DOHH2 (cell line): Measurements from ENCODE around the gene TOMM34.

Experiments used
- H3F3A ChIP-seq: fragments of 200-600 bp; sonication (generic), shearing (Covaris generic); 2 replicates; pipeline ENCODE4 v1.6.0; 2016; ENCODE audit warnings: antibody characterized with exemption, mild to moderate bottlenecking; ENCODE audit not compliant: control insufficient read depth, insufficient read depth
- H3K27ac ChIP-seq: fragments of 200-600 bp; sonication (generic); 2 replicates; pipeline ENCODE4 v1.5.1; 2014; ENCODE audit warnings: low read depth, mild to moderate bottlenecking, low read length, moderate library complexity
- H3K27me3 ChIP-seq: fragments of 200-600 bp; sonication (generic); 2 replicates; pipeline ENCODE4 v1.6.1; 2014; ENCODE audit warnings: mild to moderate bottlenecking, low read length, mixed read lengths; ENCODE audit not compliant: control insufficient read depth
- H3K36me3 ChIP-seq: fragments of 200-600 bp; sonication (generic); 2 replicates; pipeline ENCODE4 v1.6.1; 2014; ENCODE audit warnings: mild to moderate bottlenecking, low read length, moderate library complexity, mixed read lengths; ENCODE audit not compliant: control insufficient read depth
- H3K4me1 ChIP-seq: fragments of 200-600 bp; sonication (generic); 2 replicates; pipeline ENCODE4 v1.6.1; 2014; ENCODE audit warnings: mild to moderate bottlenecking, low read length, mixed read lengths; ENCODE audit not compliant: control insufficient read depth
- H3K4me2 ChIP-seq: fragments of 200-600 bp; sonication (generic); 2 replicates; pipeline ENCODE4 v1.6.0; 2014; ENCODE audit warnings: mild to moderate bottlenecking, low read length, moderate library complexity
- H3K4me3 ChIP-seq: fragments of 200-600 bp; sonication (generic); 2 replicates; pipeline ENCODE4 v1.5.1; 2014; ENCODE audit warnings: mild to moderate bottlenecking, low read length, mixed read lengths
- H3K79me2 ChIP-seq: fragments of 200-600 bp; sonication (generic); 2 replicates; pipeline ENCODE4 v1.6.1; 2014; ENCODE audit warnings: mild to moderate bottlenecking, low read length, mixed read lengths; ENCODE audit not compliant: control insufficient read depth
- H3K9me2 ChIP-seq: fragments of 200-600 bp; sonication (generic); replicated peaks from 2 replicates; pipeline ENCODE4 v1.6.1; 2014; ENCODE audit warnings: mild to moderate bottlenecking, low read length, mixed read lengths; ENCODE audit not compliant: control insufficient read depth
- H3K9me3 ChIP-seq: fragments of 200-600 bp; sonication (generic); 2 replicates; pipeline ENCODE4 v1.6.1; 2014; ENCODE audit warnings: antibody characterized with exemption, low read length, mixed read lengths; ENCODE audit not compliant: control insufficient read depth, insufficient read depth
- H4K20me1 ChIP-seq: fragments of 200-600 bp; sonication (generic); 2 replicates; pipeline ENCODE4 v1.6.0; 2014; ENCODE audit warnings: low read depth, mild to moderate bottlenecking, antibody characterized with exemption, low read length, moderate library complexity; ENCODE audit not compliant: control insufficient read depth, insufficient read depth
- CTCF ChIP-seq: fragments of 200-600 bp; sonication (generic); IDR thresholded peaks from one replicate; pipeline ENCODE4 v1.5.1; 2014; ENCODE audit warnings: antibody characterized with exemption, mild to moderate bottlenecking, low read depth, low read length; ENCODE audit not compliant: poor library complexity, severe bottlenecking
- EZH2phosphoT487 ChIP-seq: fragments of 200-600 bp; sonication (generic); IDR thresholded peaks from 2 replicates; pipeline ENCODE4 v1.6.1; 2017; ENCODE audit warnings: borderline replicate concordance, mild to moderate bottlenecking, antibody characterized with exemption, low read length, moderate library complexity, mixed read lengths

The TOMM34 gene

DNA sequence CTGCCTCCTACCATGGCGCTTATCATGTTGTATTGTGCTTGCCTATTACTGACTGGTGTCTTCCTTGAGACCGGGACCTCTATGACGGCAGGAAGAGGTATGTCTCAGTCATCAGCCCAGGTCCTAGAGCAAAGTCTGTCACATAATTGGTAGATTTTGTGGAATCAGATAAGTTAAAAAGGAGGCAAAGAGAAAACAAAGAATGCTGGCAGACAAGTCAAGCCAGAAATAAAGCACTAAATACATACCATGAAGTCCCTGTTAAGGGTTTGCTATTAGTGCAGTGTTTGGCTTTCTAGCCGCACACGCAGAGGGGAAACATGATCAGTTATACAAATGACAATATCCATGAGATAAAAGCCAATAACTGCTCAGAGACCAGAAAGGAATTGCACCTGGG lies 6.0 kb downstream of the TOMM34 start:
- H3K27me3 ChIP-seq, result no peaks in the 10 kb centered on the region
- H3K4me1 ChIP-seq, result peaks cover 43% of the 10 kb centered on the region
- no peaks in the 10 kb centered on the region for H3K9me2 ChIP-seq
- no peak overlapping the region for H3K4me3 ChIP-seq
- TF ChIP-seq EZH2phosphoT487 (no peak), CTCF (no peak)
- H3K27ac ChIP-seq, result no peak overlapping the region
- peaks cover 97% of the 10 kb centered on the region for H3K36me3 ChIP-seq
- H3K4me2 ChIP-seq, result no peak overlapping the region
- peaks cover 10% of the 10 kb centered on the region for H4K20me1 ChIP-seq
- H3K9me3 ChIP-seq, result no peaks in the 10 kb centered on the region
- no peaks in the 10 kb centered on the region for H3F3A ChIP-seq
- H3K79me2 ChIP-seq, result peaks cover 46% of the 10 kb centered on the region

GRCh38 chr20:44952731-44953130 lies 7.5 kb downstream of the TOMM34 start:
- Histone ChIP-seq H3K9me3 (no peaks in the 10 kb centered on the region), H3K79me2 (peaks cover 31% of the 10 kb centered on the region), H3K27ac (no peak overlapping the region)

GRCh38 chr20:44950368-44950767 lies 9.8 kb downstream of the TOMM34 start:
- Histone ChIP-seq H3K36me3 (peaks cover 98% of the 10 kb centered on the region), H3K9me3 (no peaks in the 10 kb centered on the region), H3K27me3 (no peaks in the 10 kb centered on the region), H3K27ac (no peak overlapping the region), H3K9me2 (no peaks in the 10 kb centered on the region), H3K79me2 (peaks cover 8% of the 10 kb centered on the region), H3K4me2 (no peak overlapping the region), H3K4me1 (peaks cover 7% of the 10 kb centered on the region), H4K20me1 (0 out of 2 replicates have a peak, but pooled peaks cover 3% of the 10 kb centered on the region), H3F3A (no peaks in the 10 kb centered on the region), H3K4me3 (no peak overlapping the region)
- no peak for TF ChIP-seq EZH2phosphoT487
- TF ChIP-seq CTCF, result no peak

More at GRCh38 chr20:44952731-44953130, 7.5 kb downstream of the TOMM34 start:
- H3K4me1 ChIP-seq, result peaks cover 29% of the 10 kb centered on the region
- H3F3A ChIP-seq, result no peaks in the 10 kb centered on the region
- H3K36me3 ChIP-seq, result peaks cover 98% of the 10 kb centered on the region
- no peak overlapping the region for H3K4me3 ChIP-seq
- no peak overlapping the region for H3K4me2 ChIP-seq
- H3K27me3 ChIP-seq, result no peaks in the 10 kb centered on the region
- TF ChIP-seq EZH2phosphoT487, result no peak
- H4K20me1 ChIP-seq, result 0 out of 2 replicates have a peak, but pooled peaks cover 3% of the 10 kb centered on the region
- H3K9me2 ChIP-seq, result no peaks in the 10 kb centered on the region

GRCh38 chr20:44948513-44948912 lies 11.7 kb downstream of the TOMM34 start:
- TF ChIP-seq EZH2phosphoT487 (no peak), CTCF (no peak)
- no peaks in the 10 kb centered on the region for H3K9me2 ChIP-seq
- no peak overlapping the region for H3K27ac ChIP-seq
- H3K4me2 ChIP-seq, result no peak overlapping the region
- no peaks in the 10 kb centered on the region for H4K20me1 ChIP-seq
- H3K4me3 ChIP-seq, result no peak overlapping the region
- H3F3A ChIP-seq, result no peaks in the 10 kb centered on the region
- no peaks in the 10 kb centered on the region for H3K27me3 ChIP-seq
- peaks cover 98% of the 10 kb centered on the region for H3K36me3 ChIP-seq
- H3K79me2 ChIP-seq, result no peaks in the 10 kb centered on the region
- no peaks in the 10 kb centered on the region for H3K4me1 ChIP-seq
- no peaks in the 10 kb centered on the region for H3K9me3 ChIP-seq
